T-helper 2 cell treated with Interferon-gamma antibody and Interleukin-4, amounts not matched to agents 5 μg/mL and 100 μg/mL, for 36 hours (primary cell): ENCODE results near the gene DBX1.
A peak's percentile ranks its signal among the peaks of the same experiment; 100 is the strongest.
"Not testable (repeated sequence)": the region's sequence is repeated elsewhere in the genome, so short reads cannot be mapped to it uniquely, and the experiment has no call there.

ENCODE experiments used
- DNase-seq: peaks from one replicate; pipeline ENCODE4 v3.0.0; 2021; ENCODE audit warnings: low spot score
- H3K27ac Mint-ChIP-seq: one replicate; pipeline ENCODE4 v1.8.0; 2021; ENCODE audit warnings: mild to moderate bottlenecking, mixed read lengths
- H3K27me3 Mint-ChIP-seq: one replicate; pipeline ENCODE4 v1.8.0; 2021; ENCODE audit warnings: low read depth, mixed read lengths
- H3K36me3 Mint-ChIP-seq: one replicate; pipeline ENCODE4 v1.8.0; 2021; ENCODE audit warnings: low read depth, mixed read lengths
- H3K4me1 Mint-ChIP-seq: one replicate; pipeline ENCODE4 v1.8.0; 2021; ENCODE audit warnings: low read depth, mixed read lengths
- H3K4me3 Mint-ChIP-seq: one replicate; pipeline ENCODE4 v1.8.0; 2022; ENCODE audit warnings: mild to moderate bottlenecking, moderate library complexity, mixed read lengths
- H3K9me3 Mint-ChIP-seq: one replicate; pipeline ENCODE4 v1.8.0; 2021; ENCODE audit warnings: mixed read lengths

Gene DBX1

GRCh38 chr11:20160425-20161229, at the start of gene DBX1:
TSS of gene DBX1 (minus strand) at chr11:20160475. CDS start at chr11:20160324, 151 bp downstream.
- Mint-ChIP-seq H3K9me3 (peaks cover 8% of the 10 kb centered on the region), H3K4me3 (no peak within 1 kb of the TSS), H3K27ac (peak within 1 kb of the TSS; percentile 26), H3K27me3 (peaks cover 88% of the 10 kb centered on the region), H3K36me3 (peaks cover 2% of the 10 kb centered on the region), H3K4me1 (peaks cover 6% of the 10 kb centered on the region)
- no peak for DNase-seq

- Mint-ChIP-seq H3K4me1 (peaks cover 3% of the 10 kb centered on the region), H3K27me3 (peaks cover 52% of the 10 kb centered on the region), H3K27ac (no peak overlapping the region), H3K9me3 (no peaks in the 10 kb centered on the region), H3K36me3 (no peaks in the 10 kb centered on the region), H3K4me3 (no peak overlapping the region)
- no peak for DNase-seq
Measured at GRCh38 chr11:20208622-20209111, 48.4 kb upstream of the DBX1 start.

DNA sequence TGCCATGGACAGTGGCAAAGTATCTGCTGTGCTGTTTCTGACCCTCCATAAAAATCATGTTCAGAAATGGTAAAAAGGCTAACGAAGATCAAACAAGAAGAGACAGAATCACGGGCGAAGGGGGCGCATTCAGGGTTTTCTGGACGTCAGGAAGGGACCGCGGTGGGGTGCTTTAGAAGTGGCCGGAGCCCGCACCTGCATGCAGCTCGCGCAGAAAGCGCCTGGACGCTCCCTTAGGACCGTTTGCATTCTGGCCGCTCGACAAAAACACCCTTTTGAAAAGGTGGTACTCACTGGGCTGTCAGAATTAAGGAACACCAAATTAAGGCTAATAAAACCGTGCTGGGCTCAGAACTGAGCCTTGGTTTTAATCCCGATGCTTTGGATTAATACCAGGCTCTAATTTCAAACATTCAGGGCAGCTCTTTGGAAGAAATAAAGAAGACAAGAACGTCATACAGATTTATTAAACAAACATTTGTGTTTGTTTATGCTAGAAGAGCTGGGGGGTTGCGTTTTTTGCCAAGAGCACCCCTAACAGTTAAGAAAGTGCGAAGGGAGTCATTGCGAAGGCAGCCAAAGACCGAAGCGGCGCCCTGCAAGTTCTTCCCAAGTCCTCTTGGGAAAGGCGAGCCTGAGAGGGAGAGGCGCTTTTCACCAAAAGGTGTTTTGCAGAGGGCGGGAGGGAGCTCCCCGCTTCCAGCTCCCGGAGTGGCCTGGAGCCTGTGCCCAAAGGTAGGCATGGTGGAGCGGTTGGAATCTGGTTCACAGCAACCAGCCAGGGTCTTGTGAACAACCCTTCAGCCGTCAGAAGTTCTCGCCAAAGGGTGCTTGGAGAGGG, 47.7 kb upstream of the DBX1 start:
- H3K4me3 Mint-ChIP-seq = no peak overlapping the region

GRCh38 chr11:20205807-20206206, 45.5 kb upstream of the DBX1 start:
- no peaks in the 10 kb centered on the region for H3K9me3 Mint-ChIP-seq
- no peak overlapping the region for H3K4me3 Mint-ChIP-seq
- H3K27ac Mint-ChIP-seq = no peak overlapping the region
- H3K27me3 Mint-ChIP-seq = peaks cover 63% of the 10 kb centered on the region
- H3K36me3 Mint-ChIP-seq = no peaks in the 10 kb centered on the region
- peaks cover 3% of the 10 kb centered on the region for H3K4me1 Mint-ChIP-seq
- DNase-seq = no peak

More for the DNA sequence above, 47.7 kb upstream of the DBX1 start:
- Mint-ChIP-seq H3K4me1 (peaks cover 3% of the 10 kb centered on the region), H3K27me3 (peaks cover 57% of the 10 kb centered on the region), H3K36me3 (no peaks in the 10 kb centered on the region), H3K9me3 (no peaks in the 10 kb centered on the region), H3K27ac (no peak overlapping the region)
- no peak for DNase-seq

DNA sequence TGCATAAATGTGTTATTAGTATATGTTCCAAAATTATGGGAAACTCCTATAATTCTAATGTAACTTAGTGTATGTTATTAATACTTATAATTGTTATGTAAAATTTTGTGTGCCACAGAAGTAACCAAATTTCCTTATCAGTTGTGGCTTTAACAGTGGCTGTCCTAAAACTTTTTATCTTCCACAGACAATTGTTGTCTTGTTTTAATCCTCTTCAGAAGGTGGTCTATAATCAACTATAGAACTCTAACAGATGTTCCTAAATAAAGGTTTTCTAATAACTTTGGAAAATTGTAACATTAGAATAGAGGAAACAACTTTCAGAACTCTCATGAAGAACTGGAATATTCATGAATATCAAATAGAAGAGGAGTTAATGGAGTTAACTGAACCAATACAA, 44.4 kb upstream of the DBX1 start:
- H3K4me3 Mint-ChIP-seq = no peak overlapping the region
- H3K27me3 Mint-ChIP-seq = peaks cover 61% of the 10 kb centered on the region
- peaks cover 3% of the 10 kb centered on the region for H3K4me1 Mint-ChIP-seq
- no peak overlapping the region for H3K27ac Mint-ChIP-seq
- no peaks in the 10 kb centered on the region for H3K36me3 Mint-ChIP-seq
- no peak for DNase-seq
- H3K9me3 Mint-ChIP-seq = no peaks in the 10 kb centered on the region

GRCh38 chr11:20203831-20204230, 43.6 kb upstream of the DBX1 start:
- no peak overlapping the region for H3K27ac Mint-ChIP-seq
- H3K36me3 Mint-ChIP-seq = no peaks in the 10 kb centered on the region
- peaks cover 3% of the 10 kb centered on the region for H3K4me1 Mint-ChIP-seq
- DNase-seq = no peak
- peaks cover 57% of the 10 kb centered on the region for H3K27me3 Mint-ChIP-seq
- no peak overlapping the region for H3K4me3 Mint-ChIP-seq
- no peaks in the 10 kb centered on the region for H3K9me3 Mint-ChIP-seq

DNA sequence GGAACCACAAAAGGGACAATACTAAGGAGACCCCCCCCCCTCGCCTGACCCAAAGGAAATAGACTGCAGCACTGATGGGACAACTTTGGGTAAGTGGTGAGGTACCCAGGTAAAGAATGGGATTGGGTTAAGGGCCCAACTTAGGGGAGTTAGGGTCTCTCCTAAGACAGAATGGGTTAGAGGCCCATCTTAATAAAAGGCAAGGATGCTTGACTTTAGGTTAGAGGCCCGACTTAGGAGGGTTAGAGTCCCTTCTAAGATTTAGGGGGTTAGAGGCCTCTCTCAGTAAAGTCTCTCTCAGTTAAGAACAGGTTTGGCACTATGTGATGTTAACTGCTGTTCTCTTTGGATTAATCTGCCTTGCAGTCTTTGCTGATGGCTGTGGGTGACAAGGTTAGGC, 41.0 kb upstream of the DBX1 start:
- Mint-ChIP-seq H3K4me1 (peaks cover 2% of the 10 kb centered on the region), H3K4me3 (no peak overlapping the region), H3K27me3 (peaks cover 47% of the 10 kb centered on the region), H3K27ac (no peak overlapping the region), H3K36me3 (no peaks in the 10 kb centered on the region), H3K9me3 (no peaks in the 10 kb centered on the region)
- DNase-seq = no peak

DNA sequence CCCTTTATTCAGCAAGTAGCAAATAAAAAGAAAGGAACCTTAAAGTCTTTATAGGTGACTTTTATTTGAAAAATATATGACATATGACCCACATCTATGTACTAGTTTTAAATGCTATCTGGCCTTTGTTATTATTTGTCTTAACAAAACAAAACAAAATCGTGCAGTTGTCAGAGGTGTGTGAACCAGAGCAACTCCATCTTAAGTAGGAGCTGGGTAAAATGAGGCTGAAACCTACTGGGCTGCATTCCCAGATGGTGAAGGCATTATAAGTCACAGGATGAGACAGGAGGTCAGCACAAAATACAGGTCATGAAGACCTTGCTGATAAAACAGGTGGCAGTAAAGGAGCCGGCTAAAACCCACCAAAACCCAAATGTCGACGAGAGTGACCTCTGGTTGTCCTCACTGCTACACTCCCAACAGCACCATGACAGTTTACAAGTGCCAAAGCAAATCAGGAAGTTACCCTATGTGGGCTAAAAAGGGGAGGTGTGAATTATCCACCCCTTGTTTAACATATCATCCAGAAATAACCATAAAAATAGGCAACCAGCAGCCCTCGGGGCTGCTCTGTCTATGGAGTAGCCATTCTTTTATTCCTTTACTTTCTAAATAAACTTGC, 40.2 kb upstream of the DBX1 start:
- not testable (repeated sequence) for H3K36me3 Mint-ChIP-seq, H3K27ac Mint-ChIP-seq
- peaks cover 44% of the 10 kb centered on the region for H3K27me3 Mint-ChIP-seq

GRCh38 chr11:20197881-20198280, 37.6 kb upstream of the DBX1 start:
- Mint-ChIP-seq H3K36me3 (no peaks in the 10 kb centered on the region), H3K4me1 (peaks cover 2% of the 10 kb centered on the region), H3K4me3 (no peak overlapping the region), H3K9me3 (no peaks in the 10 kb centered on the region), H3K27me3 (peaks cover 34% of the 10 kb centered on the region), H3K27ac (no peak overlapping the region)
- DNase-seq = no peak

More for the DNA sequence above, 40.2 kb upstream of the DBX1 start:
- H3K4me3 Mint-ChIP-seq, H3K4me1 Mint-ChIP-seq, H3K9me3 Mint-ChIP-seq, DNase-seq: not testable (repeated sequence)

- H3K4me3 Mint-ChIP-seq = no peak overlapping the region
- no peak overlapping the region for H3K27ac Mint-ChIP-seq
- no peaks in the 10 kb centered on the region for H3K36me3 Mint-ChIP-seq
- H3K27me3 Mint-ChIP-seq = peaks cover 21% of the 10 kb centered on the region
- no peaks in the 10 kb centered on the region for H3K9me3 Mint-ChIP-seq
- H3K4me1 Mint-ChIP-seq = peaks cover 2% of the 10 kb centered on the region
- DNase-seq = no peak
Measured at GRCh38 chr11:20194470-20194869, 34.2 kb upstream of the DBX1 start.

- Mint-ChIP-seq H3K4me1 (peaks cover 2% of the 10 kb centered on the region), H3K9me3 (no peaks in the 10 kb centered on the region), H3K36me3 (no peaks in the 10 kb centered on the region), H3K4me3 (no peak overlapping the region), H3K27ac (no peak overlapping the region), H3K27me3 (peaks cover 13% of the 10 kb centered on the region)
- DNase-seq = no peak
Measured at GRCh38 chr11:20193307-20193706, 33.0 kb upstream of the DBX1 start.

DNA sequence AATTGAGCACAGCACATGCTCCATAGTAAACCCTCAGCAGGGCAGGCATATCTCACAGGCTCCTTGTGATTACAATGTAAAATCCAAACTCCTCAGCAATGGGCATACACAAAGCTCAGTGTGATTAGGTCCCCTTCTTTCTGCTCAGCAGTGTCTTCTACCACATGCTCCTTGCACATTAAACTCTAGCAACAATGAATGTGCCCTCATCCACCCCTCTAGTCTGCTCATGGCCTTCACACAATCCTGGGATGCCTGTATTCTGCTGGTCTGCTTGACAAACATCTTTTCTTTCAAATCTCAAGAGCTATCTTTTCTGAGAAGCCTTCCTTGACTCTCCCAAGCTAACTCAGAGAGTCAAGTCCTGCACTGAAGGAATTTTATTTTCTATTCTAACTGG, 32.4 kb upstream of the DBX1 start:
- Mint-ChIP-seq H3K4me1 (no peaks in the 10 kb centered on the region), H3K27me3 (peaks cover 7% of the 10 kb centered on the region), H3K9me3 (no peaks in the 10 kb centered on the region), H3K36me3 (no peaks in the 10 kb centered on the region), H3K27ac (no peak overlapping the region), H3K4me3 (no peak overlapping the region)
- no peak for DNase-seq

- H3K36me3 Mint-ChIP-seq = no peaks in the 10 kb centered on the region
- no peaks in the 10 kb centered on the region for H3K4me1 Mint-ChIP-seq
- no peak for DNase-seq
- H3K27me3 Mint-ChIP-seq = peaks cover 9% of the 10 kb centered on the region
- no peaks in the 10 kb centered on the region for H3K9me3 Mint-ChIP-seq
- H3K4me3 Mint-ChIP-seq = no peak overlapping the region
- H3K27ac Mint-ChIP-seq = no peak overlapping the region
Measured at GRCh38 chr11:20192151-20192550, 31.9 kb upstream of the DBX1 start.

GRCh38 chr11:20178976-20179375, 18.7 kb upstream of the DBX1 start:
- H3K27ac Mint-ChIP-seq = no peak overlapping the region
- H3K4me1 Mint-ChIP-seq = no peaks in the 10 kb centered on the region
- H3K4me3 Mint-ChIP-seq = no peak overlapping the region
- no peaks in the 10 kb centered on the region for H3K9me3 Mint-ChIP-seq
- no peaks in the 10 kb centered on the region for H3K36me3 Mint-ChIP-seq
- H3K27me3 Mint-ChIP-seq = peaks cover 6% of the 10 kb centered on the region
- no peak for DNase-seq
